Ishikawa (cell line): ENCODE data around the gene CADPS.

ENCODE experiments used
- CEBPB ChIP-seq: IDR thresholded peaks from 2 replicates; pipeline ENCODE4 v1.6.1; 2012
- CREB1 ChIP-seq: IDR thresholded peaks from 2 replicates; pipeline ENCODE4 v1.6.1; 2012; ENCODE audit warnings: low read depth
- EGR1 ChIP-seq: IDR thresholded peaks from 2 replicates; pipeline ENCODE4 v1.6.1; 2012
- EP300 ChIP-seq: IDR thresholded peaks from 2 replicates; pipeline ENCODE4 v1.6.1; 2012; ENCODE audit warnings: borderline replicate concordance
- FOXM1 ChIP-seq: IDR thresholded peaks from 2 replicates; pipeline ENCODE4 v1.6.1; 2012; ENCODE audit warnings: low read depth, borderline replicate concordance
- MAX ChIP-seq: IDR thresholded peaks from 2 replicates; pipeline ENCODE4 v1.6.1; 2012
- NFIC ChIP-seq: IDR thresholded peaks from 2 replicates; pipeline ENCODE4 v1.6.1; 2012
- RAD21 ChIP-seq: IDR thresholded peaks from 2 replicates; pipeline ENCODE4 v1.6.1; 2012; ENCODE audit warnings: low read depth
- REST ChIP-seq: IDR thresholded peaks from 2 replicates; pipeline ENCODE4 v1.6.1; 2012; ENCODE audit warnings: low read depth, mild to moderate bottlenecking
- TAF1 ChIP-seq: IDR thresholded peaks from 2 replicates; pipeline ENCODE4 v1.6.1; 2012; ENCODE audit warnings: low read depth, mild to moderate bottlenecking
- TCF12 ChIP-seq: IDR thresholded peaks from 2 replicates; pipeline ENCODE4 v1.6.1; 2012; ENCODE audit warnings: low read depth
- TEAD4 ChIP-seq: IDR thresholded peaks from 2 replicates; pipeline ENCODE4 v1.6.1; 2012
- USF1 ChIP-seq: IDR thresholded peaks from 2 replicates; pipeline ENCODE4 v1.6.1; 2012
- YY1 ChIP-seq: IDR thresholded peaks from 2 replicates; pipeline ENCODE4 v1.6.1; 2012; ENCODE audit warnings: low read depth
- ZBTB7A ChIP-seq: IDR thresholded peaks from 2 replicates; pipeline ENCODE4 v1.6.1; 2012; ENCODE audit warnings: low read depth

The CADPS gene

GRCh38 chr3:62481962-62482361 is 393.3 kb downstream of the CADPS start:
- TF ChIP-seq RAD21 (no peak), NFIC (no peak), CREB1 (no peak), EGR1 (no peak), REST (no peak), USF1 (no peak), ZBTB7A (no peak), CEBPB (no peak), MAX (no peak), YY1 (no peak), FOXM1 (no peak), TEAD4 (no peak), TCF12 (no peak), EP300 (no peak), TAF1 (no peak)

- no peak for TF ChIP-seq EGR1
- no peak for TF ChIP-seq NFIC
- no peak for TF ChIP-seq RAD21
- no peak for TF ChIP-seq MAX
- no peak for TF ChIP-seq EP300
- TF ChIP-seq FOXM1, result no peak
These were observed 395.2 kb downstream of the CADPS start for GRCh38 chr3:62480056-62480455.

GRCh38 chr3:62479326-62479725 is 395.9 kb downstream of the CADPS start:
- TF ChIP-seq TEAD4 (no peak), CEBPB (no peak), RAD21 (no peak), EGR1 (no peak), MAX (no peak), REST (no peak), EP300 (no peak), ZBTB7A (no peak), NFIC (no peak), TAF1 (no peak), USF1 (no peak), FOXM1 (no peak), YY1 (no peak), TCF12 (no peak), CREB1 (no peak)

GRCh38 chr3:62475306-62475705 is 399.9 kb downstream of the CADPS start:
- TF ChIP-seq TCF12 (no peak), EGR1 (no peak), FOXM1 (no peak), USF1 (no peak), REST (no peak), CREB1 (no peak)
